HEK293 (cell line): Measurements from ENCODE around the gene PCLO.

Source experiments
- BCL11A ChIP-seq: fragments of 450-650 bp; formaldehyde crosslinking; IDR thresholded peaks from 2 replicates; pipeline ENCODE4 v1.5.1; 2016; ENCODE audit warnings: low read depth, missing biosample characterization, missing genetic modification characterization
- GLIS1 ChIP-seq: fragments of 450-650 bp; formaldehyde crosslinking; IDR thresholded peaks from 2 replicates; pipeline ENCODE4 v1.5.1; 2016; ENCODE audit warnings: missing biosample characterization, missing genetic modification characterization
- SP7 ChIP-seq: fragments of 450-650 bp; formaldehyde crosslinking; IDR thresholded peaks from 2 replicates; pipeline ENCODE4 v1.5.1; 2016; ENCODE audit warnings: missing biosample characterization, missing genetic modification characterization
- ZBTB7A ChIP-seq: fragments of 450-650 bp; formaldehyde crosslinking; IDR thresholded peaks from 2 replicates; pipeline ENCODE4 v1.5.1; 2016; ENCODE audit warnings: low read depth, missing biosample characterization, missing genetic modification characterization
- ZNF121 ChIP-seq: fragments of 450-650 bp; formaldehyde crosslinking; IDR thresholded peaks from 2 replicates; pipeline ENCODE4 v1.5.1; 2016; ENCODE audit warnings: missing biosample characterization, missing genetic modification characterization
- ZNF155 ChIP-seq: fragments of 450-650 bp; formaldehyde crosslinking; IDR thresholded peaks from 2 replicates; pipeline ENCODE4 v1.5.1; 2016; ENCODE audit warnings: missing biosample characterization, missing genetic modification characterization
- ZNF398 ChIP-seq: fragments of 450-650 bp; formaldehyde crosslinking; IDR thresholded peaks from 2 replicates; pipeline ENCODE4 v1.5.1; 2017; ENCODE audit warnings: missing biosample characterization, missing genetic modification characterization
- ZNF701 ChIP-seq: fragments of 450-650 bp; formaldehyde crosslinking; IDR thresholded peaks from 2 replicates; pipeline ENCODE4 v1.5.1; 2016; ENCODE audit warnings: missing biosample characterization, missing genetic modification characterization
- TF ChIP-seq, protein P1 (sequence below): fragments of 450-650 bp; formaldehyde crosslinking; IDR thresholded peaks from 2 replicates; pipeline ENCODE4 v1.5.1; 2016; ENCODE audit warnings: missing biosample characterization, missing genetic modification characterization
- TF ChIP-seq, protein P2 (sequence below): fragments of 450-650 bp; formaldehyde crosslinking; optimal IDR thresholded peaks from 2 replicates; pipeline ENCODE3; 2016; ENCODE audit warnings: missing biosample characterization, mild to moderate bottlenecking, missing genetic modification characterization

DNA sequence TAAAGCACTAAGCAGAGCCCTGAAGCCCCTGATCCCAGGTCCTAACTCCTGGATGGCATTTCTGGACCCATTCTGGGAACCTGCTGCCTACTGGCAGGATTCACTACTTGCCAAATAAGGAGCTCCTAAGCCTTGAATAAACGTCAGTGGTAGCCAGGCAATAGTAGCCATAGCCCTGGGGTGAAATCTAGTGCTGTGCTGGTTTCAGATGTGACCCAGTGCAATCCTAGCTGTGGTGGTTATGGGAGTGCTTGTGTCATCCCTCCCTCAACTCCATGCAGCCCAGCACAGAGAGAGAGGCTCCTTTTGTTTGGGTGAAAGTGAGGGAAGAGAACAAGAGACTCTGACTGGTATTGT is 43.7 kb downstream of the PCLO start:
- TF ChIP-seq, protein P1, sequence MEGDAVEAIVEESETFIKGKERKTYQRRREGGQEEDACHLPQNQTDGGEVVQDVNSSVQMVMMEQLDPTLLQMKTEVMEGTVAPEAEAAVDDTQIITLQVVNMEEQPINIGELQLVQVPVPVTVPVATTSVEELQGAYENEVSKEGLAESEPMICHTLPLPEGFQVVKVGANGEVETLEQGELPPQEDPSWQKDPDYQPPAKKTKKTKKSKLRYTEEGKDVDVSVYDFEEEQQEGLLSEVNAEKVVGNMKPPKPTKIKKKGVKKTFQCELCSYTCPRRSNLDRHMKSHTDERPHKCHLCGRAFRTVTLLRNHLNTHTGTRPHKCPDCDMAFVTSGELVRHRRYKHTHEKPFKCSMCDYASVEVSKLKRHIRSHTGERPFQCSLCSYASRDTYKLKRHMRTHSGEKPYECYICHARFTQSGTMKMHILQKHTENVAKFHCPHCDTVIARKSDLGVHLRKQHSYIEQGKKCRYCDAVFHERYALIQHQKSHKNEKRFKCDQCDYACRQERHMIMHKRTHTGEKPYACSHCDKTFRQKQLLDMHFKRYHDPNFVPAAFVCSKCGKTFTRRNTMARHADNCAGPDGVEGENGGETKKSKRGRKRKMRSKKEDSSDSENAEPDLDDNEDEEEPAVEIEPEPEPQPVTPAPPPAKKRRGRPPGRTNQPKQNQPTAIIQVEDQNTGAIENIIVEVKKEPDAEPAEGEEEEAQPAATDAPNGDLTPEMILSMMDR = no peak
- TF ChIP-seq BCL11A (no peak), ZNF121 (tag by site-specific recombination) (no peak), ZNF398 (no peak), GLIS1 (tag by site-specific recombination) (no peak), SP7 (tag by site-specific recombination) (no peak), ZNF155 (tag by site-specific recombination) (no peak), ZBTB7A (tag by site-specific recombination) (no peak), ZNF701 (no peak)
- TF ChIP-seq, protein P2, sequence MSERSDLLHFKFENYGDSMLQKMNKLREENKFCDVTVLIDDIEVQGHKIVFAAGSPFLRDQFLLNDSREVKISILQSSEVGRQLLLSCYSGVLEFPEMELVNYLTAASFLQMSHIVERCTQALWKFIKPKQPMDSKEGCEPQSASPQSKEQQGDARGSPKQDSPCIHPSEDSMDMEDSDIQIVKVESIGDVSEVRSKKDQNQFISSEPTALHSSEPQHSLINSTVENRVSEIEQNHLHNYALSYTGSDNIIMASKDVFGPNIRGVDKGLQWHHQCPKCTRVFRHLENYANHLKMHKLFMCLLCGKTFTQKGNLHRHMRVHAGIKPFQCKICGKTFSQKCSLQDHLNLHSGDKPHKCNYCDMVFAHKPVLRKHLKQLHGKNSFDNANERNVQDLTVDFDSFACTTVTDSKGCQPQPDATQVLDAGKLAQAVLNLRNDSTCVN (tag by site-specific recombination) = no peak
